GM23338 (cell line): ENCODE measurements around the gene MLX. TPM values are rescaled to one million over a fixed set of nuclear protein-coding genes. Genes with fewer than 3 reads are reported as not detected.

Source experiments
- ATAC-seq: fragments of 200-7000 bp; cut with Tn5 transposase; 3 replicates; pipeline ENCODE4 v1.9.1; 2020
- DNase-seq: peaks from one replicate; pipeline ENCODE4 v3.0.0-alpha.2; 2015; ENCODE audit warnings: low spot score
- H2AFZ ChIP-seq: fragments of 200-600 bp; sonication (generic); 2 replicates; pipeline ENCODE4 v1.8.0; 2016; ENCODE audit warnings: antibody characterized with exemption, mild to moderate bottlenecking, moderate library complexity
- H3F3A ChIP-seq: fragments of 200-600 bp; sonication (generic); replicated peaks from 2 replicates; pipeline ENCODE4 v1.8.0; 2017; ENCODE audit warnings: antibody characterized with exemption, mixed run types, low read depth
- H3K27ac ChIP-seq: fragments of 200-600 bp; sonication (generic); 2 replicates; pipeline ENCODE4 v1.6.1; 2016; ENCODE audit warnings: low read depth
- H3K27me3 ChIP-seq: fragments of 200-600 bp; sonication (generic); 2 replicates; pipeline ENCODE4 v1.8.0; 2016; ENCODE audit warnings: mild to moderate bottlenecking, mixed run types, moderate library complexity; ENCODE audit not compliant: insufficient read depth
- H3K36me3 ChIP-seq: fragments of 200-600 bp; sonication (generic); 2 replicates; pipeline ENCODE4 v1.8.0; 2016; ENCODE audit warnings: mild to moderate bottlenecking; ENCODE audit not compliant: insufficient read depth
- H3K4me1 ChIP-seq: fragments of 200-600 bp; sonication (generic); 2 replicates; pipeline ENCODE4 v1.8.0; 2016; ENCODE audit warnings: mild to moderate bottlenecking, moderate library complexity; ENCODE audit not compliant: insufficient read depth
- H3K4me2 ChIP-seq: fragments of 200-600 bp; sonication (generic); 2 replicates; pipeline ENCODE4 v1.7.1; 2017; ENCODE audit warnings: mixed run types
- H3K4me3 ChIP-seq: fragments of 200-600 bp; sonication (generic); 2 replicates; pipeline ENCODE4 v1.6.1; 2016; ENCODE audit warnings: mixed run types
- H3K79me2 ChIP-seq: fragments of 200-600 bp; sonication (generic); replicated peaks from 2 replicates; pipeline ENCODE4 v1.8.0; 2017; ENCODE audit warnings: mild to moderate bottlenecking; ENCODE audit not compliant: insufficient read depth
- H3K9me2 ChIP-seq: fragments of 200-600 bp; sonication (generic); 2 replicates; pipeline ENCODE4 v1.8.0; 2017; ENCODE audit not compliant: insufficient read depth
- H4K20me1 ChIP-seq: fragments of 200-600 bp; sonication (generic); replicated peaks from 2 replicates; pipeline ENCODE4 v1.8.0; 2017; ENCODE audit warnings: mild to moderate bottlenecking; ENCODE audit not compliant: insufficient read depth
- H3K27ac Mint-ChIP-seq: 2 replicates; pipeline ENCODE4 v1.8.0; 2020; ENCODE audit warnings: inconsistent platforms, mild to moderate bottlenecking, moderate library complexity, mixed read lengths
- H3K27me3 Mint-ChIP-seq: 3 replicates; pipeline ENCODE4 v1.8.0; 2022; ENCODE audit warnings: low read depth, mild to moderate bottlenecking, moderate library complexity, mixed read lengths, inconsistent platforms; ENCODE audit not compliant: insufficient read depth, poor library complexity
- H3K36me3 Mint-ChIP-seq: 3 replicates; pipeline ENCODE4 v1.8.0; 2021; ENCODE audit warnings: low read depth, mild to moderate bottlenecking, inconsistent platforms, moderate library complexity, mixed read lengths
- H3K4me1 Mint-ChIP-seq: 3 replicates; pipeline ENCODE4 v1.8.0; 2020; ENCODE audit warnings: mild to moderate bottlenecking, inconsistent platforms, mixed read lengths
- H3K4me3 Mint-ChIP-seq: 3 replicates; pipeline ENCODE4 v1.8.0; 2021; ENCODE audit warnings: moderate library complexity, mild to moderate bottlenecking, inconsistent platforms, mixed read lengths
- H3K9me3 Mint-ChIP-seq: 3 replicates; pipeline ENCODE4 v1.8.0; 2020; ENCODE audit warnings: moderate library complexity, mild to moderate bottlenecking, inconsistent platforms, mixed read lengths
- NANOG ChIP-seq: IDR thresholded peaks from 2 replicates; pipeline ENCODE4 v1.6.1; 2016; ENCODE audit warnings: antibody characterized with exemption, borderline replicate concordance
- POLR2AphosphoS5 ChIP-seq: IDR thresholded peaks from 2 replicates; pipeline ENCODE4 v1.6.1; 2016; ENCODE audit warnings: antibody characterized with exemption, low read depth
- ZNF331 ChIP-seq: fragments of 250-450 bp; sonication (Bioruptor Pico); IDR thresholded peaks from 2 replicates; pipeline ENCODE4 v1.5.0; 2020; ENCODE audit warnings: low read depth, mild to moderate bottlenecking, moderate library complexity
- polyA plus RNA-seq: library from polyadenylated mRNA; unstranded; fragments of >200 nt; fragmentation: Nextera tagmentation; extraction: Ambion mirVana; gene quantifications from 2 replicates; pipeline ENCODE4 v1.2.1, GENCODE V29; 2016
- total RNA-seq: library from RNA; depleted of rRNA; stranded (reverse); fragments of >200 nt; shearing (Covaris generic); gene quantifications from 2 replicates; pipeline ENCODE4 v1.2.3, GENCODE V29; 2014
- TF ChIP-seq, protein P1 (sequence below): IDR thresholded peaks from one replicate; pipeline ENCODE4 v1.6.1; 2018; ENCODE audit warnings: antibody characterized with exemption; ENCODE audit not compliant: unreplicated experiment
- TF ChIP-seq, protein P2 (sequence below): IDR thresholded peaks from 2 replicates; pipeline ENCODE4 v1.6.1; 2016; ENCODE audit warnings: antibody characterized with exemption
- TF ChIP-seq, protein P3 (sequence below), 2 experiments: fragments of 200-600 bp in 1 of 2; sonication (generic) in 1 of 2; conservative IDR thresholded peaks; 2 replicates each; pipeline versions ENCODE4 v1.5.1 to v1.6.1; 2016 to 2017; ENCODE audit warnings: antibody characterized with exemption in 2 of 2, low read depth in 2 of 2, mild to moderate bottlenecking in 2 of 2, moderate library complexity in 1 of 2

Gene MLX
- total and polyA plus RNA-seq, 2 experiments from 2014 or later = 33.2 to 34.1 TPM

DNA sequence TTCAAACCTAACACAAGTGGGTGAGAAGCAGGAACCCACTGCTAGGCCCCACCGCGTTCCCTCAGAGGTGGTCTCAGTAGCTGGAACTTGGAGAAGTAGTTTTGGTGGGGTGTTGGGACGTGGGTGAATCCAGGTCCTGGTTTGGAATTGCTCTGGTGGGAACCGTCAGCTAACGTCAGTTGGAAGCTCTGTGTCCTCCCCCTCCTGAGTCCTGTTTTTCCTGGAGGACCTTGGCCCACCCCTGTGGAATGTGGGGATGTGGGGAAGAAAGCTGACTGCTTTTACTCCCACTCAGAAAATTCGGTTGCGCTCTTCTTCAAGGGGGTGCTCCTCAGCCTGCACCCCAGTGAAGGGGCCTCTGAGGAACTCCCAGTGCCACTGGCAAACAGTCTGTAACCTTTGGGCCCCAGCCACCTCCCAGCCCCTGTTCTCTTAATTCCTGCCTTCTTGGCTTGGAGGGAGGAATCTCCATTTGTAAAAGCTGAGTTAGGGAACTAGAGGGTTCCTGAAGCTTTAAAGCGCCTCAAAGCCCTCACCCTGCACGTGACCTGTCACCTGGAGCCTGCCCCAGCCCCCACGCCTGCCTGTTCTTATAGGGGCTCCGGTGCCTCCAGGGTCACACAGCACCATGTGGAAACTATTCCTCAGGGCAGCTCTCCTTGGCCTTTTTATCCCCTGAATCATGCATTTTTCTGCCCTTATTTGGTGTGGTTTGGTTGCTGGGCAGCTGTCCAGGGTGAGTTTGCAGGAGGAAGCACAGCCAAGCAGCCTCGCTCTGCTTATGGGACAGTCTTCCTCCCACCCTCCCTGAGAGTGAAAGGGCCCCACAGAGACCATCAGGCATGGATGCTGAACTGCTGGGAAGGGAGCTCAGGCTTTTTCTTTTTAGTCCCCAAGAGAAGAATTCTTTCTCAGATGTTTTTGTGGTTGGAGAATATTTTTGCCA is 47.1 kb upstream of the MLX start:
- TF ChIP-seq ZNF331 (CRISPR knock-in tag) = no peak
- 0 out of 2 replicates have a peak, but pooled peaks have one; percentile 45 for TF ChIP-seq POLR2AphosphoS5
- TF ChIP-seq, protein P1, sequence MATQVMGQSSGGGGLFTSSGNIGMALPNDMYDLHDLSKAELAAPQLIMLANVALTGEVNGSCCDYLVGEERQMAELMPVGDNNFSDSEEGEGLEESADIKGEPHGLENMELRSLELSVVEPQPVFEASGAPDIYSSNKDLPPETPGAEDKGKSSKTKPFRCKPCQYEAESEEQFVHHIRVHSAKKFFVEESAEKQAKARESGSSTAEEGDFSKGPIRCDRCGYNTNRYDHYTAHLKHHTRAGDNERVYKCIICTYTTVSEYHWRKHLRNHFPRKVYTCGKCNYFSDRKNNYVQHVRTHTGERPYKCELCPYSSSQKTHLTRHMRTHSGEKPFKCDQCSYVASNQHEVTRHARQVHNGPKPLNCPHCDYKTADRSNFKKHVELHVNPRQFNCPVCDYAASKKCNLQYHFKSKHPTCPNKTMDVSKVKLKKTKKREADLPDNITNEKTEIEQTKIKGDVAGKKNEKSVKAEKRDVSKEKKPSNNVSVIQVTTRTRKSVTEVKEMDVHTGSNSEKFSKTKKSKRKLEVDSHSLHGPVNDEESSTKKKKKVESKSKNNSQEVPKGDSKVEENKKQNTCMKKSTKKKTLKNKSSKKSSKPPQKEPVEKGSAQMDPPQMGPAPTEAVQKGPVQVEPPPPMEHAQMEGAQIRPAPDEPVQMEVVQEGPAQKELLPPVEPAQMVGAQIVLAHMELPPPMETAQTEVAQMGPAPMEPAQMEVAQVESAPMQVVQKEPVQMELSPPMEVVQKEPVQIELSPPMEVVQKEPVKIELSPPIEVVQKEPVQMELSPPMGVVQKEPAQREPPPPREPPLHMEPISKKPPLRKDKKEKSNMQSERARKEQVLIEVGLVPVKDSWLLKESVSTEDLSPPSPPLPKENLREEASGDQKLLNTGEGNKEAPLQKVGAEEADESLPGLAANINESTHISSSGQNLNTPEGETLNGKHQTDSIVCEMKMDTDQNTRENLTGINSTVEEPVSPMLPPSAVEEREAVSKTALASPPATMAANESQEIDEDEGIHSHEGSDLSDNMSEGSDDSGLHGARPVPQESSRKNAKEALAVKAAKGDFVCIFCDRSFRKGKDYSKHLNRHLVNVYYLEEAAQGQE = peak; percentile 46
- no peaks in the 10 kb centered on the region for H3K9me2 ChIP-seq
- H3K27me3 Mint-ChIP-seq = peaks cover 28% of the 10 kb centered on the region
- H3K27me3 ChIP-seq = no peaks in the 10 kb centered on the region
- H3K4me1 Mint-ChIP-seq = peaks cover 44% of the 10 kb centered on the region
- DNase-seq = peak; percentile 85
- H4K20me1 ChIP-seq = peaks cover 18% of the 10 kb centered on the region
- no peaks in the 10 kb centered on the region for H3K9me3 Mint-ChIP-seq
- H3F3A ChIP-seq = peaks cover 15% of the 10 kb centered on the region
- peaks cover 23% of the 10 kb centered on the region for H3K4me1 ChIP-seq
- no peak overlapping the region for H2AFZ ChIP-seq
- peak overlapping the region; percentile 26; the same call in 2 of the 3 replicates for H3K4me3 Mint-ChIP-seq
- no peaks in the 10 kb centered on the region for H3K36me3 ChIP-seq
- H3K79me2 ChIP-seq = no peaks in the 10 kb centered on the region
- H3K4me3 ChIP-seq = peak overlapping the region; percentile 25
- ATAC-seq = peak; percentile 76
- H3K27ac ChIP-seq = peak overlapping the region; percentile 64
- peaks cover 28% of the 10 kb centered on the region for H3K36me3 Mint-ChIP-seq
- peak overlapping the region; percentile 62; the same call in 1 of the 2 replicates for H3K27ac Mint-ChIP-seq
- H3K4me2 ChIP-seq = peak overlapping the region; percentile 62

DNA sequence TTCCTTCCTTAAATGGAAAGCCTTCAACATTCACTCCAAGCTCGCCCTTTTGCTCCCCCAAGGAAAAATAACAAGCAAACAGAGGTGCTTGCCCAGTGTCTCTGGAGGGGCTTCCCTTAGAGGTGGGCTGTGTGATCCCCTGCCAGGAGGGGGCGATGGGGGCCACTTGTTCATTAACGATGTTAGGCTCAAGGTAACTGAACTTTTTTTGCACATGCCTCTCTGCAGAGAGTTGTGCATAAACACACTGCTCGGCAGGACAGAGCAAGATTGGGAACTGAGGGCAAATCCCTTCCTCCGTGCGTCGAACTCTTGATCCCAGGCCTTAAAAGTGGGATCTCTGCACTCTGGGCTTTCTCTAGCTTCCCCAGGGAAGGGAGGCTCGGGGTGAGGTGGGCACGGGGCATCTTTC is 46.4 kb upstream of the MLX start:
- Mint-ChIP-seq H3K9me3 (no peaks in the 10 kb centered on the region), H3K27me3 (peaks cover 26% of the 10 kb centered on the region), H3K4me1 (peaks cover 44% of the 10 kb centered on the region), H3K4me3 (peak overlapping the region; percentile 30; the same call in 1 of the 3 replicates), H3K27ac (no peak overlapping the region), H3K36me3 (peaks cover 26% of the 10 kb centered on the region)
- DNase-seq (peak; percentile 36), ATAC-seq (peak; percentile 11)
- peak overlapping the region; percentile 64; the same call in 1 of the 2 replicates for H3K27ac ChIP-seq
- peaks cover 23% of the 10 kb centered on the region for H3K4me1 ChIP-seq
- peaks cover 15% of the 10 kb centered on the region for H3F3A ChIP-seq
- H3K79me2 ChIP-seq = no peaks in the 10 kb centered on the region
- peak overlapping the region; percentile 53 for H3K4me2 ChIP-seq
- H2AFZ ChIP-seq = no peak overlapping the region
- peaks cover 15% of the 10 kb centered on the region for H4K20me1 ChIP-seq
- H3K4me3 ChIP-seq = peak overlapping the region; percentile 25; the same call in 1 of the 2 replicates
- no peaks in the 10 kb centered on the region for H3K9me2 ChIP-seq
- H3K27me3 ChIP-seq = no peaks in the 10 kb centered on the region
- TF ChIP-seq, protein P2, sequence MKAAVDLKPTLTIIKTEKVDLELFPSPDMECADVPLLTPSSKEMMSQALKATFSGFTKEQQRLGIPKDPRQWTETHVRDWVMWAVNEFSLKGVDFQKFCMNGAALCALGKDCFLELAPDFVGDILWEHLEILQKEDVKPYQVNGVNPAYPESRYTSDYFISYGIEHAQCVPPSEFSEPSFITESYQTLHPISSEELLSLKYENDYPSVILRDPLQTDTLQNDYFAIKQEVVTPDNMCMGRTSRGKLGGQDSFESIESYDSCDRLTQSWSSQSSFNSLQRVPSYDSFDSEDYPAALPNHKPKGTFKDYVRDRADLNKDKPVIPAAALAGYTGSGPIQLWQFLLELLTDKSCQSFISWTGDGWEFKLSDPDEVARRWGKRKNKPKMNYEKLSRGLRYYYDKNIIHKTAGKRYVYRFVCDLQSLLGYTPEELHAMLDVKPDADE = no peak
- TF ChIP-seq, protein P3, sequence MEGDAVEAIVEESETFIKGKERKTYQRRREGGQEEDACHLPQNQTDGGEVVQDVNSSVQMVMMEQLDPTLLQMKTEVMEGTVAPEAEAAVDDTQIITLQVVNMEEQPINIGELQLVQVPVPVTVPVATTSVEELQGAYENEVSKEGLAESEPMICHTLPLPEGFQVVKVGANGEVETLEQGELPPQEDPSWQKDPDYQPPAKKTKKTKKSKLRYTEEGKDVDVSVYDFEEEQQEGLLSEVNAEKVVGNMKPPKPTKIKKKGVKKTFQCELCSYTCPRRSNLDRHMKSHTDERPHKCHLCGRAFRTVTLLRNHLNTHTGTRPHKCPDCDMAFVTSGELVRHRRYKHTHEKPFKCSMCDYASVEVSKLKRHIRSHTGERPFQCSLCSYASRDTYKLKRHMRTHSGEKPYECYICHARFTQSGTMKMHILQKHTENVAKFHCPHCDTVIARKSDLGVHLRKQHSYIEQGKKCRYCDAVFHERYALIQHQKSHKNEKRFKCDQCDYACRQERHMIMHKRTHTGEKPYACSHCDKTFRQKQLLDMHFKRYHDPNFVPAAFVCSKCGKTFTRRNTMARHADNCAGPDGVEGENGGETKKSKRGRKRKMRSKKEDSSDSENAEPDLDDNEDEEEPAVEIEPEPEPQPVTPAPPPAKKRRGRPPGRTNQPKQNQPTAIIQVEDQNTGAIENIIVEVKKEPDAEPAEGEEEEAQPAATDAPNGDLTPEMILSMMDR (conservative IDR thresholded peaks at IDR 0.05; ENCODE audit: low read depth in 2 of 2) = peak; percentile 48 to 60
- no peak for TF ChIP-seq NANOG
- no peaks in the 10 kb centered on the region for H3K36me3 ChIP-seq
